GM23338 (cell line): ENCODE data around the gene CREB3L2. TPM values are rescaled to one million over a fixed set of nuclear protein-coding genes. Genes with fewer than 3 reads are reported as not detected.
A peak's percentile ranks its signal among the peaks of the same experiment; 100 is the strongest.

ENCODE experiments used
- ATAC-seq: fragments of 200-7000 bp; cut with Tn5 transposase; 3 replicates; pipeline ENCODE4 v1.9.1; 2020
- DNase-seq: peaks from one replicate; pipeline ENCODE4 v3.0.0-alpha.2; 2015; ENCODE audit warnings: low spot score
- H2AFZ ChIP-seq: fragments of 200-600 bp; sonication (generic); 2 replicates; pipeline ENCODE4 v1.8.0; 2016; ENCODE audit warnings: antibody characterized with exemption, mild to moderate bottlenecking, moderate library complexity
- H3F3A ChIP-seq: fragments of 200-600 bp; sonication (generic); replicated peaks from 2 replicates; pipeline ENCODE4 v1.8.0; 2017; ENCODE audit warnings: antibody characterized with exemption, mixed run types, low read depth
- H3K27ac ChIP-seq: fragments of 200-600 bp; sonication (generic); 2 replicates; pipeline ENCODE4 v1.6.1; 2016; ENCODE audit warnings: low read depth
- H3K27me3 ChIP-seq: fragments of 200-600 bp; sonication (generic); 2 replicates; pipeline ENCODE4 v1.8.0; 2016; ENCODE audit warnings: mild to moderate bottlenecking, mixed run types, moderate library complexity; ENCODE audit not compliant: insufficient read depth
- H3K36me3 ChIP-seq: fragments of 200-600 bp; sonication (generic); 2 replicates; pipeline ENCODE4 v1.8.0; 2016; ENCODE audit warnings: mild to moderate bottlenecking; ENCODE audit not compliant: insufficient read depth
- H3K4me1 ChIP-seq: fragments of 200-600 bp; sonication (generic); 2 replicates; pipeline ENCODE4 v1.8.0; 2016; ENCODE audit warnings: mild to moderate bottlenecking, moderate library complexity; ENCODE audit not compliant: insufficient read depth
- H3K4me2 ChIP-seq: fragments of 200-600 bp; sonication (generic); 2 replicates; pipeline ENCODE4 v1.7.1; 2017; ENCODE audit warnings: mixed run types
- H3K4me3 ChIP-seq: fragments of 200-600 bp; sonication (generic); 2 replicates; pipeline ENCODE4 v1.6.1; 2016; ENCODE audit warnings: mixed run types
- H3K79me2 ChIP-seq: fragments of 200-600 bp; sonication (generic); replicated peaks from 2 replicates; pipeline ENCODE4 v1.8.0; 2017; ENCODE audit warnings: mild to moderate bottlenecking; ENCODE audit not compliant: insufficient read depth
- H3K9me2 ChIP-seq: fragments of 200-600 bp; sonication (generic); 2 replicates; pipeline ENCODE4 v1.8.0; 2017; ENCODE audit not compliant: insufficient read depth
- H4K20me1 ChIP-seq: fragments of 200-600 bp; sonication (generic); replicated peaks from 2 replicates; pipeline ENCODE4 v1.8.0; 2017; ENCODE audit warnings: mild to moderate bottlenecking; ENCODE audit not compliant: insufficient read depth
- H3K27ac Mint-ChIP-seq: 2 replicates; pipeline ENCODE4 v1.8.0; 2020; ENCODE audit warnings: inconsistent platforms, mild to moderate bottlenecking, moderate library complexity, mixed read lengths
- H3K27me3 Mint-ChIP-seq: 3 replicates; pipeline ENCODE4 v1.8.0; 2022; ENCODE audit warnings: low read depth, mild to moderate bottlenecking, moderate library complexity, mixed read lengths, inconsistent platforms; ENCODE audit not compliant: insufficient read depth, poor library complexity
- H3K36me3 Mint-ChIP-seq: 3 replicates; pipeline ENCODE4 v1.8.0; 2021; ENCODE audit warnings: low read depth, mild to moderate bottlenecking, inconsistent platforms, moderate library complexity, mixed read lengths
- H3K4me1 Mint-ChIP-seq: 3 replicates; pipeline ENCODE4 v1.8.0; 2020; ENCODE audit warnings: mild to moderate bottlenecking, inconsistent platforms, mixed read lengths
- H3K4me3 Mint-ChIP-seq: 3 replicates; pipeline ENCODE4 v1.8.0; 2021; ENCODE audit warnings: moderate library complexity, mild to moderate bottlenecking, inconsistent platforms, mixed read lengths
- H3K9me3 Mint-ChIP-seq: 3 replicates; pipeline ENCODE4 v1.8.0; 2020; ENCODE audit warnings: moderate library complexity, mild to moderate bottlenecking, inconsistent platforms, mixed read lengths
- CREB1 ChIP-seq: fragments of 250-450 bp; sonication (Bioruptor Pico); IDR thresholded peaks from 2 replicates; pipeline ENCODE4 v1.5.0; 2020; ENCODE audit warnings: low read depth, mild to moderate bottlenecking, moderate library complexity
- EZH2 ChIP-seq: fragments of 200-600 bp; sonication (generic); IDR thresholded peaks from one replicate; pipeline ENCODE4 v1.8.0; 2017; ENCODE audit warnings: antibody characterized with exemption, mild to moderate bottlenecking, low read depth; ENCODE audit not compliant: unreplicated experiment
- JUNB ChIP-seq: IDR thresholded peaks from one replicate; pipeline ENCODE4 v1.6.1; 2016; ENCODE audit warnings: antibody characterized with exemption; ENCODE audit not compliant: unreplicated experiment
- NANOG ChIP-seq: IDR thresholded peaks from 2 replicates; pipeline ENCODE4 v1.6.1; 2016; ENCODE audit warnings: antibody characterized with exemption, borderline replicate concordance
- POLR2AphosphoS5 ChIP-seq: IDR thresholded peaks from 2 replicates; pipeline ENCODE4 v1.6.1; 2016; ENCODE audit warnings: antibody characterized with exemption, low read depth
- STAT1 ChIP-seq: IDR thresholded peaks from one replicate; pipeline ENCODE4 v1.6.1; 2016; ENCODE audit warnings: antibody characterized with exemption; ENCODE audit not compliant: unreplicated experiment
- ZNF114 ChIP-seq: fragments of 250-450 bp; sonication (Bioruptor Pico); IDR thresholded peaks from 2 replicates; pipeline ENCODE4 v1.5.0; 2020; ENCODE audit warnings: mild to moderate bottlenecking, moderate library complexity
- polyA plus RNA-seq: library from polyadenylated mRNA; unstranded; fragments of >200 nt; fragmentation: Nextera tagmentation; extraction: Ambion mirVana; gene quantifications from 2 replicates; pipeline ENCODE4 v1.2.1, GENCODE V29; 2016
- total RNA-seq: library from RNA; depleted of rRNA; stranded (reverse); fragments of >200 nt; shearing (Covaris generic); gene quantifications from 2 replicates; pipeline ENCODE4 v1.2.3, GENCODE V29; 2014
- TF ChIP-seq, protein P1 (sequence below): IDR thresholded peaks from 2 replicates; pipeline ENCODE4 v1.6.1; 2016; ENCODE audit warnings: antibody characterized with exemption
- TF ChIP-seq, protein P2 (sequence below): fragments of 250-450 bp; sonication (Bioruptor Pico); IDR thresholded peaks from 2 replicates; pipeline ENCODE4 v1.5.0; 2020; ENCODE audit warnings: mild to moderate bottlenecking, moderate library complexity
- TF ChIP-seq, protein P3 (sequence below), 2 experiments: fragments of 200-600 bp in 1 of 2; sonication (generic) in 1 of 2; conservative IDR thresholded peaks; 2 replicates each; pipeline versions ENCODE4 v1.5.1 to v1.6.1; 2016 to 2017; ENCODE audit warnings: antibody characterized with exemption in 2 of 2, low read depth in 2 of 2, mild to moderate bottlenecking in 2 of 2, moderate library complexity in 1 of 2

The CREB3L2 gene
- total and polyA plus RNA-seq, 2 experiments from 2014 or later, result 14.5 to 27.1 TPM

DNA sequence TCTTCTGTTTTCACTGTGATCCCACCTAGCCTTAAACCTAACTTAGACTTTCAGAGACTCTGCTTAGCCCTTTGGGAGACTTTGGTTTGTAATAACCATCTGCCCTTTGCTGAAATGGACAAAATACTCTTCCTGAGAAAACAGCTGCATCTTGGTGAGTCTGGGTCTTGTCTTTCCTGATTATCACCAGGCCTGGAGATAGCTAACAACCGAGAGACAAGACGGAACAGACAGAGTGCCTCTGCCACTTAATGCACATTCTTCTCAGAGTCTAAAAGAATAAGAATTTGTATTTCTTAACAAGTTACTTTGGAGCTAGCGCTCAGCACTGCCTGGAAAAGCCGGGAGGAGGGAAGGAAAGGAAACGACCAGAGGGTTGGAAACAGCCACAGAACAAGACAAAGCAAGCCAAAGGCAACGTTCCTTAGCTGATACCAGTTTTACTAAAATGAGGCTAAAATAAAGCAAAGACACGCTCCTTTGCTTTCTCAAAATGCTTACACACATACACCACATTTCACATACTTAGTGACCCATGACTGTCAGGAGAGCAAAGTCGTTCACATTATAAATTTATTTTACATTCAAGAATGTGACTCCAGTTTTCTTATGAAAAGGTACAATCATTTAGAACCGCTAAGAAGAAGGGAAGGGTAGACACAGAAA, 84.8 kb downstream of the CREB3L2 start:
- DNase-seq, result no peak
- Histone ChIP-seq H2AFZ (no peak overlapping the region), H3K79me2 (peaks cover 48% of the 10 kb centered on the region), H3K36me3 (peaks cover 15% of the 10 kb centered on the region), H4K20me1 (no peaks in the 10 kb centered on the region), H3K9me2 (peaks cover 4% of the 10 kb centered on the region; the same call in 1 of the 2 replicates), H3F3A (peaks cover 7% of the 10 kb centered on the region; the same call in 1 of the 2 replicates), H3K27me3 (no peaks in the 10 kb centered on the region), H3K4me2 (no peak overlapping the region), H3K4me3 (no peak overlapping the region), H3K27ac (peak overlapping the region; percentile 87), H3K4me1 (peaks cover 33% of the 10 kb centered on the region)
- no peak for TF ChIP-seq STAT1
- TF ChIP-seq, protein P1, sequence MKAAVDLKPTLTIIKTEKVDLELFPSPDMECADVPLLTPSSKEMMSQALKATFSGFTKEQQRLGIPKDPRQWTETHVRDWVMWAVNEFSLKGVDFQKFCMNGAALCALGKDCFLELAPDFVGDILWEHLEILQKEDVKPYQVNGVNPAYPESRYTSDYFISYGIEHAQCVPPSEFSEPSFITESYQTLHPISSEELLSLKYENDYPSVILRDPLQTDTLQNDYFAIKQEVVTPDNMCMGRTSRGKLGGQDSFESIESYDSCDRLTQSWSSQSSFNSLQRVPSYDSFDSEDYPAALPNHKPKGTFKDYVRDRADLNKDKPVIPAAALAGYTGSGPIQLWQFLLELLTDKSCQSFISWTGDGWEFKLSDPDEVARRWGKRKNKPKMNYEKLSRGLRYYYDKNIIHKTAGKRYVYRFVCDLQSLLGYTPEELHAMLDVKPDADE, result no peak
- no peak for TF ChIP-seq POLR2AphosphoS5
- TF ChIP-seq, protein P2, sequence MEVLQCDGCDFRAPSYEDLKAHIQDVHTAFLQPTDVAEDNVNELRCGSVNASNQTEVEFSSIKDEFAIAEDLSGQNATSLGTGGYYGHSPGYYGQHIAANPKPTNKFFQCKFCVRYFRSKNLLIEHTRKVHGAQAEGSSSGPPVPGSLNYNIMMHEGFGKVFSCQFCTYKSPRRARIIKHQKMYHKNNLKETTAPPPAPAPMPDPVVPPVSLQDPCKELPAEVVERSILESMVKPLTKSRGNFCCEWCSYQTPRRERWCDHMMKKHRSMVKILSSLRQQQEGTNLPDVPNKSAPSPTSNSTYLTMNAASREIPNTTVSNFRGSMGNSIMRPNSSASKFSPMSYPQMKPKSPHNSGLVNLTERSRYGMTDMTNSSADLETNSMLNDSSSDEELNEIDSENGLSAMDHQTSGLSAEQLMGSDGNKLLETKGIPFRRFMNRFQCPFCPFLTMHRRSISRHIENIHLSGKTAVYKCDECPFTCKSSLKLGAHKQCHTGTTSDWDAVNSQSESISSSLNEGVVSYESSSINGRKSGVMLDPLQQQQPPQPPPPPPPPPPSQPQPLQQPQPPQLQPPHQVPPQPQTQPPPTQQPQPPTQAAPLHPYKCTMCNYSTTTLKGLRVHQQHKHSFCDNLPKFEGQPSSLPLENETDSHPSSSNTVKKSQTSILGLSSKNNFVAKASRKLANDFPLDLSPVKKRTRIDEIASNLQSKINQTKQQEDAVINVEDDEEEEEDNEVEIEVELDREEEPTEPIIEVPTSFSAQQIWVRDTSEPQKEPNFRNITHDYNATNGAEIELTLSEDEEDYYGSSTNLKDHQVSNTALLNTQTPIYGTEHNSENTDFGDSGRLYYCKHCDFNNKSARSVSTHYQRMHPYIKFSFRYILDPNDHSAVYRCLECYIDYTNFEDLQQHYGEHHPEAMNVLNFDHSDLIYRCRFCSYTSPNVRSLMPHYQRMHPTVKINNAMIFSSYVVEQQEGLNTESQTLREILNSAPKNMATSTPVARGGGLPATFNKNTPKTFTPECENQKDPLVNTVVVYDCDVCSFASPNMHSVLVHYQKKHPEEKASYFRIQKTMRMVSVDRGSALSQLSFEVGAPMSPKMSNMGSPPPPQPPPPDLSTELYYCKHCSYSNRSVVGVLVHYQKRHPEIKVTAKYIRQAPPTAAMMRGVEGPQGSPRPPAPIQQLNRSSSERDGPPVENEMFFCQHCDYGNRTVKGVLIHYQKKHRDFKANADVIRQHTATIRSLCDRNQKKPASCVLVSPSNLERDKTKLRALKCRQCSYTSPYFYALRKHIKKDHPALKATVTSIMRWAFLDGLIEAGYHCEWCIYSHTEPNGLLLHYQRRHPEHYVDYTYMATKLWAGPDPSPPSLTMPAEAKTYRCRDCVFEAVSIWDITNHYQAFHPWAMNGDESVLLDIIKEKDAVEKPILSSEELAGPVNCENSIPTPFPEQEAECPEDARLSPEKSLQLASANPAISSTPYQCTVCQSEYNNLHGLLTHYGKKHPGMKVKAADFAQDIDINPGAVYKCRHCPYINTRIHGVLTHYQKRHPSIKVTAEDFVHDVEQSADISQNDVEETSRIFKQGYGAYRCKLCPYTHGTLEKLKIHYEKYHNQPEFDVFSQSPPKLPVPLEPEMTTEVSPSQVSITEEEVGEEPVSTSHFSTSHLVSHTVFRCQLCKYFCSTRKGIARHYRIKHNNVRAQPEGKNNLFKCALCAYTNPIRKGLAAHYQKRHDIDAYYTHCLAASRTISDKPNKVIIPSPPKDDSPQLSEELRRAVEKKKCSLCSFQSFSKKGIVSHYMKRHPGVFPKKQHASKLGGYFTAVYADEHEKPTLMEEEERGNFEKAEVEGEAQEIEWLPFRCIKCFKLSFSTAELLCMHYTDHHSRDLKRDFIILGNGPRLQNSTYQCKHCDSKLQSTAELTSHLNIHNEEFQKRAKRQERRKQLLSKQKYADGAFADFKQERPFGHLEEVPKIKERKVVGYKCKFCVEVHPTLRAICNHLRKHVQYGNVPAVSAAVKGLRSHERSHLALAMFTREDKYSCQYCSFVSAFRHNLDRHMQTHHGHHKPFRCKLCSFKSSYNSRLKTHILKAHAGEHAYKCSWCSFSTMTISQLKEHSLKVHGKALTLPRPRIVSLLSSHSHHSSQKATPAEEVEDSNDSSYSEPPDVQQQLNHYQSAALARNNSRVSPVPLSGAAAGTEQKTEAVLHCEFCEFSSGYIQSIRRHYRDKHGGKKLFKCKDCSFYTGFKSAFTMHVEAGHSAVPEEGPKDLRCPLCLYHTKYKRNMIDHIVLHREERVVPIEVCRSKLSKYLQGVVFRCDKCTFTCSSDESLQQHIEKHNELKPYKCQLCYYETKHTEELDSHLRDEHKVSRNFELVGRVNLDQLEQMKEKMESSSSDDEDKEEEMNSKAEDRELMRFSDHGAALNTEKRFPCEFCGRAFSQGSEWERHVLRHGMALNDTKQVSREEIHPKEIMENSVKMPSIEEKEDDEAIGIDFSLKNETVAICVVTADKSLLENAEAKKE, result no peak
- TF ChIP-seq NANOG, result no peak
- no peak for TF ChIP-seq ZNF114 (CRISPR knock-in tag)
- TF ChIP-seq EZH2, result no peak
- no peak for TF ChIP-seq CREB1 (CRISPR knock-in tag)
- TF ChIP-seq JUNB, result no peak
- TF ChIP-seq, protein P3, sequence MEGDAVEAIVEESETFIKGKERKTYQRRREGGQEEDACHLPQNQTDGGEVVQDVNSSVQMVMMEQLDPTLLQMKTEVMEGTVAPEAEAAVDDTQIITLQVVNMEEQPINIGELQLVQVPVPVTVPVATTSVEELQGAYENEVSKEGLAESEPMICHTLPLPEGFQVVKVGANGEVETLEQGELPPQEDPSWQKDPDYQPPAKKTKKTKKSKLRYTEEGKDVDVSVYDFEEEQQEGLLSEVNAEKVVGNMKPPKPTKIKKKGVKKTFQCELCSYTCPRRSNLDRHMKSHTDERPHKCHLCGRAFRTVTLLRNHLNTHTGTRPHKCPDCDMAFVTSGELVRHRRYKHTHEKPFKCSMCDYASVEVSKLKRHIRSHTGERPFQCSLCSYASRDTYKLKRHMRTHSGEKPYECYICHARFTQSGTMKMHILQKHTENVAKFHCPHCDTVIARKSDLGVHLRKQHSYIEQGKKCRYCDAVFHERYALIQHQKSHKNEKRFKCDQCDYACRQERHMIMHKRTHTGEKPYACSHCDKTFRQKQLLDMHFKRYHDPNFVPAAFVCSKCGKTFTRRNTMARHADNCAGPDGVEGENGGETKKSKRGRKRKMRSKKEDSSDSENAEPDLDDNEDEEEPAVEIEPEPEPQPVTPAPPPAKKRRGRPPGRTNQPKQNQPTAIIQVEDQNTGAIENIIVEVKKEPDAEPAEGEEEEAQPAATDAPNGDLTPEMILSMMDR (conservative IDR thresholded peaks at IDR 0.05; ENCODE audit: low read depth in 2 of 2), result no peak
- no peak overlapping the region; the same call in 1 of the 2 replicates for H3K27ac Mint-ChIP-seq
- peaks cover 24% of the 10 kb centered on the region for H3K4me1 Mint-ChIP-seq
- H3K27me3 Mint-ChIP-seq, result peaks cover 2% of the 10 kb centered on the region
- no peak for ATAC-seq
- H3K4me3 Mint-ChIP-seq, result no peak overlapping the region
- peaks cover 11% of the 10 kb centered on the region; the same call in 2 of the 3 replicates for H3K9me3 Mint-ChIP-seq
- peaks cover 57% of the 10 kb centered on the region for H3K36me3 Mint-ChIP-seq
